MM.1S (cell line): ENCODE results near the gene LNP1.

Source experiments
- EZH2 ChIP-seq: fragments of 300-600 bp; sonication (generic); optimal IDR thresholded peaks from 2 replicates; pipeline ENCODE3; 2017; ENCODE audit warnings: low read depth, mild to moderate bottlenecking, antibody characterized with exemption, low read length, mixed read lengths
- TF ChIP-seq, protein P1 (sequence below): fragments of 300-600 bp; sonication (generic); IDR thresholded peaks from 2 replicates; pipeline ENCODE4 v1.5.1; 2016; ENCODE audit warnings: antibody characterized with exemption, low read length, mixed read lengths

DNA sequence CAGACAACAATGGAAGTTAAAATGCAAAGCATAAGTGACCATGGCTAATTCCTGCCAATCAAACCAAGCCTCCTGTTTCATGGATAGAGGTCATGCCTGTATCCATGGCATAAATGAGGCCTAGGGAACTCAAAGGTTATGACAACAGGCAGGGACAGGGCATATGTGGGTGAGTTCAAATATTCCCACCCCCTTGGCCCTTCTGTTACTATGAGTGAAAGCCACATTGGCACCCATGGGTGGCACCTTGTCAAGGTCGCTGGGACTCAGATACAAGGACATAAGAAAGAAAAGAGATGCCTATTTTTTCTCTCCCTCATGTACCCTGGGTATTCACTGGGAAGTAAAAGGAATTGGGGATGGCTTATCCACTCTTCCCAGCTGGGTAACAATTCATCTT lies 65.8 kb downstream of the LNP1 start:
- TF ChIP-seq, protein P1, sequence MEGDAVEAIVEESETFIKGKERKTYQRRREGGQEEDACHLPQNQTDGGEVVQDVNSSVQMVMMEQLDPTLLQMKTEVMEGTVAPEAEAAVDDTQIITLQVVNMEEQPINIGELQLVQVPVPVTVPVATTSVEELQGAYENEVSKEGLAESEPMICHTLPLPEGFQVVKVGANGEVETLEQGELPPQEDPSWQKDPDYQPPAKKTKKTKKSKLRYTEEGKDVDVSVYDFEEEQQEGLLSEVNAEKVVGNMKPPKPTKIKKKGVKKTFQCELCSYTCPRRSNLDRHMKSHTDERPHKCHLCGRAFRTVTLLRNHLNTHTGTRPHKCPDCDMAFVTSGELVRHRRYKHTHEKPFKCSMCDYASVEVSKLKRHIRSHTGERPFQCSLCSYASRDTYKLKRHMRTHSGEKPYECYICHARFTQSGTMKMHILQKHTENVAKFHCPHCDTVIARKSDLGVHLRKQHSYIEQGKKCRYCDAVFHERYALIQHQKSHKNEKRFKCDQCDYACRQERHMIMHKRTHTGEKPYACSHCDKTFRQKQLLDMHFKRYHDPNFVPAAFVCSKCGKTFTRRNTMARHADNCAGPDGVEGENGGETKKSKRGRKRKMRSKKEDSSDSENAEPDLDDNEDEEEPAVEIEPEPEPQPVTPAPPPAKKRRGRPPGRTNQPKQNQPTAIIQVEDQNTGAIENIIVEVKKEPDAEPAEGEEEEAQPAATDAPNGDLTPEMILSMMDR, result no peak
- TF ChIP-seq EZH2, result no peak
